H1 (cell line): Measurements from ENCODE around the gene IL1RAPL1.

Experiments used
- BRCA1 ChIP-seq: IDR thresholded peaks from 2 replicates; pipeline ENCODE4 v1.6.1; 2012; ENCODE audit warnings: low read depth, low read length, improper control_type of control experiment
- CHD2 ChIP-seq: IDR thresholded peaks from 2 replicates; pipeline ENCODE4 v1.6.1; 2012; ENCODE audit warnings: low read length, improper control_type of control experiment
- GABPA ChIP-seq: IDR thresholded peaks from 2 replicates; pipeline ENCODE4 v1.6.1; 2011; ENCODE audit warnings: mild to moderate bottlenecking, low read length, moderate library complexity, borderline replicate concordance; ENCODE audit not compliant: insufficient read depth
- JUN ChIP-seq: IDR thresholded peaks from 2 replicates; pipeline ENCODE4 v1.6.1; 2011; ENCODE audit warnings: low read depth, mild to moderate bottlenecking, improper control_type of control experiment, low read length
- RFX5 ChIP-seq: IDR thresholded peaks from 2 replicates; pipeline ENCODE4 v1.6.1; 2011; ENCODE audit warnings: low read depth, low read length, improper control_type of control experiment, borderline replicate concordance
- SIX5 ChIP-seq: IDR thresholded peaks from 2 replicates; pipeline ENCODE4 v1.6.1; 2011; ENCODE audit warnings: mild to moderate bottlenecking, low read depth, low read length
- TEAD4 ChIP-seq: IDR thresholded peaks from 2 replicates; pipeline ENCODE4 v1.6.1; 2012; ENCODE audit warnings: low read depth, low read length, inconsistent platforms, mixed read lengths
- YY1 ChIP-seq: IDR thresholded peaks from 2 replicates; pipeline ENCODE4 v1.6.1; 2011; ENCODE audit warnings: low read depth, mild to moderate bottlenecking, low read length
- TF ChIP-seq, protein P1 (sequence below), 3 experiments: IDR thresholded peaks; 1 replicate in 2 of 3; 2 replicates in 1 of 3; pipeline versions ENCODE4 v1.5.1 to v1.6.1; 2011; ENCODE audit warnings: low read length in 3 of 3, mild to moderate bottlenecking in 3 of 3, inconsistent platforms in 2 of 3, low read depth in 1 of 3, moderate library complexity in 1 of 3; ENCODE audit not compliant: insufficient read depth in 1 of 3; ENCODE audit errors: control extremely low read depth in 1 of 3
- TF ChIP-seq, protein P2 (sequence below): IDR thresholded peaks from 2 replicates; pipeline ENCODE4 v1.6.1; 2012; ENCODE audit warnings: inconsistent platforms

DNA sequence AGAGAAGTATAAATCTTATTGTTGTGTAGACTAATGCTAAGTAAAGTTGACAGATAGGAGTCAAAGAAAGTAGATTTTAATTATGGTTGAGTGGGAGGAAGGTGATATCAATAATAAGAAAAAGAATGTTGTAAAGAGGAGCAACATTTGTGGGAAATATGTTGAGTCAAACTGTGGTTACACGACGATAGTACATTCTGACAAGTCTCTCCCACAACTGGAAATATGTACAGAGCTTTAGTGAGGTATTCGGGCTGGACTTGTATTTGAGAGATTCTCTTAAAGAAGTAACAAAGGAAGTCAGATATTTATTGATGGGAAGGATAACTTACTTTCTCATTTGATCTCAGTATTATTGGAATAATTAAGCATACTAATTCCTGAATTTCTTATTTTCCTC is 1102.8 kb downstream of the IL1RAPL1 start:
- TF ChIP-seq YY1 (no peak), CHD2 (no peak), GABPA (no peak), TEAD4 (no peak), BRCA1 (no peak), SIX5 (no peak), RFX5 (no peak), JUN (no peak)
- TF ChIP-seq, protein P1, sequence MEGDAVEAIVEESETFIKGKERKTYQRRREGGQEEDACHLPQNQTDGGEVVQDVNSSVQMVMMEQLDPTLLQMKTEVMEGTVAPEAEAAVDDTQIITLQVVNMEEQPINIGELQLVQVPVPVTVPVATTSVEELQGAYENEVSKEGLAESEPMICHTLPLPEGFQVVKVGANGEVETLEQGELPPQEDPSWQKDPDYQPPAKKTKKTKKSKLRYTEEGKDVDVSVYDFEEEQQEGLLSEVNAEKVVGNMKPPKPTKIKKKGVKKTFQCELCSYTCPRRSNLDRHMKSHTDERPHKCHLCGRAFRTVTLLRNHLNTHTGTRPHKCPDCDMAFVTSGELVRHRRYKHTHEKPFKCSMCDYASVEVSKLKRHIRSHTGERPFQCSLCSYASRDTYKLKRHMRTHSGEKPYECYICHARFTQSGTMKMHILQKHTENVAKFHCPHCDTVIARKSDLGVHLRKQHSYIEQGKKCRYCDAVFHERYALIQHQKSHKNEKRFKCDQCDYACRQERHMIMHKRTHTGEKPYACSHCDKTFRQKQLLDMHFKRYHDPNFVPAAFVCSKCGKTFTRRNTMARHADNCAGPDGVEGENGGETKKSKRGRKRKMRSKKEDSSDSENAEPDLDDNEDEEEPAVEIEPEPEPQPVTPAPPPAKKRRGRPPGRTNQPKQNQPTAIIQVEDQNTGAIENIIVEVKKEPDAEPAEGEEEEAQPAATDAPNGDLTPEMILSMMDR (IDR thresholded peaks at IDR 0.05; ENCODE audit: control extremely low read depth in 1 of 3, insufficient read depth in 1 of 3, low read depth in 1 of 3, low read length in 3 of 3), result no peak
- TF ChIP-seq, protein P2, sequence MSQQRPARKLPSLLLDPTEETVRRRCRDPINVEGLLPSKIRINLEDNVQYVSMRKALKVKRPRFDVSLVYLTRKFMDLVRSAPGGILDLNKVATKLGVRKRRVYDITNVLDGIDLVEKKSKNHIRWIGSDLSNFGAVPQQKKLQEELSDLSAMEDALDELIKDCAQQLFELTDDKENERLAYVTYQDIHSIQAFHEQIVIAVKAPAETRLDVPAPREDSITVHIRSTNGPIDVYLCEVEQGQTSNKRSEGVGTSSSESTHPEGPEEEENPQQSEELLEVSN, result no peak
